Fibroblast of upper back skin (primary cell): ENCODE data around the gene FRMD5.
"Not testable (repeated sequence)": the region's sequence is repeated elsewhere in the genome, so short reads cannot be mapped to it uniquely, and the experiment has no call there.

Experiments
- DNase-seq: peaks from one replicate; pipeline ENCODE4 v3.0.0-alpha.2; 2013

Gene FRMD5

DNA sequence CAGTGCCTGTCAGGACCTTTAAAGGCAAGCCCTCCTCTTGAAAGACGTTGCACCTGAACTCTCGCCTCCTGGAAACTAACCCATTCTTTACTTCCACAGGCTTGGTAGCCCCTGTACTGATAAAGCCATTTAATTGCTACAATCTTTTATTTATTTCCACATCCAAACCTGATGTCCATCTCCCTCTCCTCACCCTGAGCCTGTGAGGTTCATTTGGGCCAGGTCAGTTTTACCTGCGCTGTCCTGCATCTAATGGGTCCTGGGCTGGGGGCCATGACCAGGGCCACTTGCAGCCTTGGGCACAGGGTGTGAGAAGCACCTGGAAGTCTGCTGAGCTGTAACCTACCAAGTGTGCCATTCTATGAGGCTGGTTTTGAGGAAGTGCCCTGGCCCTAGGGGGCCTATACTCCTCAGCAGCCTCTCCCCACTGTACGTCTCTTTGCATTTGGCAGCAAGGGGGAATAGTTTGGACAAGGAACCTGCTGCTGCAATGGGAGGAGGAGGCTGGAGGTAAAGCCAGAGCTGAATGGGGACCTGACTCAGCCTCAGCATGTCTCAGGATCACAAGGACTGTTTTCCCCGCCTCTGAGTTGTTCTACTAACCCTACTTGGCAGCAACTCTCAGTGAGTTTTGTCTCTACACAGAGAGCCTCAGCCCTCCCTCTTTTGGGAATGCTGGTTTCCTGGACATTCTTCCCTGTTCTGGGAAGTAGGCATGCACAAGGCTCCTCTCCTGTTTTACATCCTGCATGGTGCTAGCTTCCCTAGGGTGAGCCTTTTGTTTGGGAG lies 314.5 kb downstream of the FRMD5 start:
- peak; percentile 5 for DNase-seq

DNA sequence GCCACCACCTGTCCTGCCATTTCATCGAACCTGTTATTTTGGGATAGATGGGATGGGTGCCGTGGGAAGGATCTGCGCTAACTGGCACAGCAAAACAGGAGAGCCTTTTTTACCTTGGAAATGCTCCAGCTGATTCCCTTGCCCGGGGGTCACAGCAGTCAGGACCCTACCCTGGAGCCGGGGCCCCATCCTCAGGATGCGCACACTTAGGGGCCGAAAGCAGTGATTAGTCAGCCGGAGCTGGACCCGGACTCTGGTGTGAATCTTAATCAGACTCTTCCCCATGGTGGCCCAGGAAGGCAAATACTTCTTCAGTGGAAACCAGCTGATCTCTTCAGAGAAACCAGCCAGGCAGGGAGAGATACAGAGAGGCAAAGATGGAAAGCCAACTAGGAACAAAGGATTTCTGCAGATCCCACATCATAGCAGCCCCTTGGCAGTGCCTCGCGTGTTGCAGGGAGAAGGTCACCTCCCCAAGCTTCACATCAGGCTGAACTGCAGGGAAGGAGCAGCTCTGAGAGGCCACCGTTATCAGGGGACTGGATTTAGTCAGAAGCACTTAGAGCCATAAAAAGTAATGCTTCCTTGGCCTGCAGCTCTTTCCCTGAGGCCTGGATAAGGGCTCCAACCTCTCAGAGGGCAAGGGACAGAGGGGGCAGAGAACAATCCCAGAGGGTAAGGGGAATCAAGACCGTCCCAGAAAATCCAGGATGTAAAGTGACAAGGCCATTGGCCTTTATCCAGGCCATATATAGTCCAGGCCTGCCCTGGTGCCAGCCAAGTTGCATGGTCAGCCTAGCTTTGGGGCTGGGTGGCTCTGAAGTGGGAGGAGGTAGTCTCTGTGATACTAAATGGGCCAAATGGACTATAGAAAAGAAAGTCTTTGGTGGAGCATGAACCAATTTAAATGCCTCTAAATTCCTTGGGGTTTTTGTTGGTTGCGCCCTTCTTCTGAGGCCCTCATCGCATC lies 315.4 kb downstream of the FRMD5 start:
- no peak for DNase-seq

DNA sequence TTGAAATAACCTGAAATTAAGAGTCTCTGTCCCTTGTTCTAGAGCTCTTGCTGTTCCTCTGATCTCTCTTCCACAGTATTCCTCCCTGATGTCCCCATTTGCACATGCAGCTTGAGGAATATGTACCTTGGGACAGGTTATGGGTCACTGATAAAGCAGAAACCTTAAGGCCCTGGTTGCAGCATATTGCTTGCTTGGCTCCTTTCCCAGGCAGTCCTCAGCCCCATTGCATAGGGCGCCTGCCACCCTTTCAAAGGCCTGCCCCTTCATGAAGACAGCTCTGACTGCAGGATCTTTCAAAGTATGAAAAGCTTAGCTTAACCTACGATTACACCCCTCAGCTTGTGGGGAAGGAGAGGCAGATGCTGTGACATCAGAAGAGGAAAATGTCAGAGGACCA lies 316.6 kb downstream of the FRMD5 start:
- no peak for DNase-seq

DNA sequence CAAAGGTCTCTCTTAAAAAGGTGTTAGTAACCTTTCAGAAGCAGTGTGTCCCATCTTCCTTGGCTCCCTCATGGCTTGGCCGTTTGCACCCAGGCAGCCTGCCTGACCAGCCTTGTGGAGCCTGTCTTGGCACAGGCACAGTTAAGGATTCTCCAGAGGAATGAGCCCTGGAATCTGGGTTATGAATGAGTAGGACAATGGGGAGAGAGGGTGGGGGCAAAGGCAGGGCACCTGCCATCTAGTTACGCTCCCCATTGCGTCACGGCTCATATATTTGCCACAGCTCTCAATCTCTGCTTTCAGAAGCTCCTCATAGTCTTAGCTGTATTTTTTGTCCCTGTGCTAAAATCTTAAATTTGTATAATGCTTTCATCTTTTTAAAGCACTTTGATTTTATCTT lies 317.7 kb downstream of the FRMD5 start:
- no peak for DNase-seq

DNA sequence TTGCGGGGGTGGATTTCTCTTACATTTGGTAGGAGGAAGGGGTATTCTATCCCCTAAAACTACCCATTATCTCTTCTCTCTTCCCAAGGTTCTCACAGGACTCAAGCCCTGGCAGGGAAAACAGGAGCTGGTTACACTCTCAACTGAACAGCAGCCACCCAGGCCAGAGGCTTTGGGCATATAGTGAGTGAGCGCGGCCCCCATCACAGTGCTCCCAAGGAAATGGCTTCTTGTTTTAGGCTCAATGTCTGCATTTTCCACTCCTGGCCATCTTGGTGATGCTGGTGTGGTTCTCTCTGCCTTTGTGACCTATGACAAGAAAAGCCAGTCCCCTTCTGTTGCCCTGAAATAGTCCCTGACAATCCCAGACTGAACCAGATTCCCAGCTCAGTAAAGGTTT lies 318.2 kb downstream of the FRMD5 start:
- DNase-seq: no peak

DNA sequence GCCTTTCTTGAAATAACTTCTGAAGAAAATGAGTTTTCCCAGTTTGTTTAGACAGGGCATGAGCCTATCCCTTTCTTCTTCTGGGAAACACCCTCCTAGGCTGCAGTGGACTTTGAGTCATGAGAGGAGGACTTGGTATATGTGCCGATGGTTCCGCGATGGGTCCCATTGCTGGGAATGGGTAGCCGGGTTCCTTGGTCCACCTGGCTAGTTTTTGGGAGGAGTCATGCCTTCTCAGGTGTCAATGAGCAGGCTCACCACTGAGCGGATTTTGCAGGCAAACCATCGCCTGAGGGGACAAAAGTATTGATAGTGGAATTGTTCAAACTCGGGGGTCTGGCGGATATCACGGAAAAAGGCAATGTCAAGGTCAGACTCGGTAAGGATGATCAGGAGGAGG lies 321.4 kb downstream of the FRMD5 start:
- no peak for DNase-seq

DNA sequence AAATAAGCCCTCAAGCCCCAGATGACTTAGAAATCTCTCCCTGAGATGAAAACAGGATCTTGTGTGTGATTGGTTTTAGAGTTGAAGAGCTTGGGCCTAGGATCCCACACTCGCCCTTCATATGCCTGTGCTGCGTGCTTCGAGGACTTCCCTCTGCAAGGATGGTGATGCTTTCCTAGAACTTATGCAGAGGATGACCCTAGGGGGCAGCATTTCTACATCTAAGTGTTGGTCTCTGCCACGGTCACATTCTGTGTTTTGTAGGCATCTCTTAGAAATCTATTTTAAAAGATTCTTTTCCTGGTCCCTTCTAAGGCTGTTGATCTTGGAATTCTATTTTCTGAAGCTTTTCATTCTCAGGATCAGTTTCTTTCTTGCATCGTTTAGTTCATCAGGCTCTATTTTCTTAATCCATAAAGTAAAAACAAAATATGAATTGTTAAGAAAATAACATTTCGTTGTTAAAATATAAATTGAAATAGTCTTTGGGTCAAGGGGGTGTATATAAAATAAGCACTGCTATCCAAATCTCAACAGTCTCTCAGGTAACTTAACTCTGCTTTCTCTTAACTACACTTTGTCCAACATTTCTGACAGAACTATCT lies 322.6 kb downstream of the FRMD5 start:
- DNase-seq: peak; percentile 77

DNA sequence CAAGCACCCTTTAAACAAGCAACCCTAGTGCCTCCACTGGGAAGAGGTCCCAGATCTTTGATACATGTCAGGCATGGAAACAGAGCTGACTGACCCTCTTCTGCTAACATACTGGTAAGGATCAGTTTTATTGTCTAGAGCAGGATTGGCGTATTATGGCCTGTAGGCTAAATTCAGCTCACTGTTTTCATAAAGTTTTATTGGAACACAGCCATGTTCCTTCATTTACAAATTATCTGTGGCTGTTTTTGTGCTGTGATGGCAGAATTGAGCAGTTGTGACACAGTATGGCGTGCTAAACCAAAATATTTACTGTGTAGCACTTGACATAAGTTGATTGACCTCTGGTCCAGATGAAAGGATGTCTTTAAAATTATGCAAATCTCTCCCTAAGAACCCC lies 323.2 kb downstream of the FRMD5 start:
- no peak for DNase-seq

DNA sequence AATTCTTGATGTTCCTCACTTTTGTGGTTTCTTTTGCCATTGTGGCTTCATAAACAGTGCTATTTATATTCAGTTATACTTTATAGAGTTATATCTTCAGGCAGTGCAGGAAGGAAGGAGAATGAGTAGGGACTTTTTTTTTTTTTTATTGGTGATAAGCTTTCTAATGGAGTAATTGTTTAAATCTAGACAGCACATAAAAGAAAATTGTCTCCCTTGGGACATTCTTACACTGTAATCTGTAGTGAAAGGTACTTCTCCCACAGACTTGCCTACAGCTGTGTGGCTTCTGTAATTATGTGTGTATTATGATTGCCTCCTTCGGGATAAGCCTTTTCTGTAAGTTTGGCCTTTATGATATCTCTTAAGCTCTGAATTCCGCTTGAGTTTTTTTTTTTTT lies 326.7 kb downstream of the FRMD5 start:
- DNase-seq: no peak

DNA sequence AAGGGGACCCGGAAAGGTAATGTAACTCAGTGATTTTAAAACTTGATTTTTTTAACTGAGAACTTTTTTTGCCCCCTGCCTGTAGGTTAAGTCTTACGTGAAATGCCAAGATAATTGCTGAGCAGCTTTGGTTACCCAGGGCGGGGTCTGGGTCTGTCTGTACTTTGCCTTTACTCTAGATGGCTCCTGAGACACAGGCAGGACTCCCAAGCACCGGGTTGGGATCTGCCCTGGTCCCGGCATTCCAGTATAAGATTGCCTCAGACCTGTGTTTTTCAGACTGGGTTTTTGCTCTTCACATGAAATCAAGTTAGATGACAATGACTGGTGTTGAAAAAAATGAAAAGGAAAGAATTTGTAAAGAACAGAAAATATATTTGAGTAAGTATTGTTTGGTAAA lies 328.0 kb downstream of the FRMD5 start:
- no peak for DNase-seq

DNA sequence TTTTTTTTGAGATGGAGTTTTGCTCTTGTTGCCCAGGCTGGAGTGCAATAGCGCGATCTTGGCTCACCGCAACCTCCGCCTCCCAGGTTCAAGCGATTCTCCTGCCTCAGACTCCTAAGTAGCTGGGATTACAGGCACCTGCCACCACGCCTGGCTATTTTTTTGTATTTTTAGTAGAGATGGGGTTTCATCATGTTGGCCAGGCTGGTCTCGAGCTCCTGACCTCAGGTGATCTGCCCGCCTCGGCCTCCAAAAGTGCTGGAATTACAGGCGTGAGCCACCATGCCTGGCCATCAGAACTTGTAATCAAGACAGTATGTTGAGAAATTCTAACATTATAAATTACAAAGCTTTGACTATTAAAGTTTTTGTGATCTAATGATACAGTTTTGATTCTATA lies 328.4 kb downstream of the FRMD5 start:
- DNase-seq: not testable (repeated sequence)

DNA sequence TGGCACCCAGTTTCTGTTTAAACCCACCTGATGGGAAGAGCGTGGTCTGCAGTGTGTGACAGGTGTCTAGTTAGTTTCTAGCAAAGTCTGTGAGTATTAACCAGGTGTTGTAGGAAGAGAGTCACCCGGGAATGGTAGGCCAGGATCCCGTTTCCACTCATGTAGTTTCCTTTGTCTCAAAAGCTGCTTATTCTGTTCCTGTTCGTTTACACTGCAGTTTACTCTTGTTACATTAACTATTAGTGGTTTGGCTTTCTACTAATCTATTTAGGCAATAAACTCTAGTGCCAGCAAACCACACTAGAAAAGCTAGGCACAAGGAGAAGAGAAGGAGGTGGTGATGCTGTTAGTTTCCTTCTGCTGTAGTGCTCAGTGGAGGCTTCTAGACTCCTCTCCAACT lies 335.5 kb downstream of the FRMD5 start:
- DNase-seq: no peak

DNA sequence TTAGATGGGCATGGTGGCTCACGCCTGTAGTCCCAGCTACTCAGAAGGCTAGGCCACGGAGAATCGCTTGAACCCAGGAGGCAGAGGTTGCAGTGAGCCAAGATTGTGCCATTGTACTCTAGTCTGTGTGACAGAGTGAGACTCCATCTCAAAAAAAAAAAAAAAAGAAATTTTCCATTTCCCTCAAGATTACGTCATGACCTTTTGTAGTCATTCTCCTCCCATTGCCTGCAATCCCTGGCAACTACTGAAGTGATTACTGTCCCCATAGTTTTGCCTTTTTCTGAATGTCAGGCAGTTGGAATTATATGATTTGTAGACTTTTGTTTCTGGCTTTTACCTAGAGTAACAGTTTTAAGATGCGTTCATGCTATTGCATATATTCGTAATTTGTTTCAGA lies 340.3 kb downstream of the FRMD5 start:
- DNase-seq: peak; percentile 2

DNA sequence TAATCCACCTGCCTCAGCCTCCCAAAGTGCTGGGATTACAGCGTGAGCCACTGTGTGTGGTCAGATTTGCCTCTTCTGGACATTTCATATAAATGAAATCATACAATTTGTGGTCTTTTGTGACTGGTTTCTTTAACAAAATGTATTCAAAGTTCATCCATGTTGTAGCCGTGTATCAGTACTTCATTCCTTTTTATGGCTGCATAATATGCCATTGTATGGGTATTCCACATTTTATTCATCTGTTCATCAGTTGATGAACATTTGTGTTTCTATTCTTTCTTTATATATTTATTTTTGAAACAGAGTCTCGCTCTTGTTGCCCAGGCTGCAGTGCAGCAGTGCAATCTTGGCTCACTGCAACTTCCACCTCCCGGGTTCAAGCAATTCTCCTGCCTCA lies 342.5 kb downstream of the FRMD5 start:
- no peak for DNase-seq

DNA sequence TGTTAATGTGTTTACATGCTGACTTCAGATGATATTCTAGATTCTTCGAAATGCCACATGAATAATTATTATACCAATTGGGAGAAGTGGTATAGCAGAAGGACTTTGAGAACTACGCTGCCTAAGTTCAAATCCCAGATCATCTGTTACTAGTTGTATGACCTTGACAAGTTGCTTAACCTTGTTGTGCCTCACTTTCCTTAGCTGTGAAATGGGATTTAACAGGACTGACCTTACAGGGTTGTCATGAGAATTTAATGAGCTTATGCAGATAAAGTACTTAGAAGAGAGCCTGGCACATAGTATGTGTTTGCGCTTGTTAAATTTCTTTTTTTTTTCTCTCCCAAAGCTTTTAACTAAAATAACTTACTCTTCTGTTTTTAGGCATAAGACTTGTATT lies 343.8 kb downstream of the FRMD5 start:
- no peak for DNase-seq

DNA sequence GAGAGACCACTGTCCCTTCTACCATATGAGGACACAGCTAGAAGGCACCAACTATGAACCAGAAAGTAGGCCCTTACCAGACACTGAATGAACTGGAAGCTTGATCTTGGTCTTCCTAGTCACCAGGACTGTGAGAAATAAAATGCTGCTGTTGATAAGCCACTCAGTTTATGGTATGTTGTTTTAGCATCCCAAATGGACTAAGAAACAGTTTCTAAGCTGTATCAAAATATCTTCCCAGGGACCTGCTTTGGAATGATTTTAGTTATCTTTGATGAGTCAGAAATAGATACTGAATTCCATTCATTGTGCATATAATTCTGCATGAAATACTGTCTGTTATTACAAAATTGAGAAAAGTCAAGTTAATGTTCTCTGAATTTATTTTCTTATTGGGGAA lies 349.6 kb downstream of the FRMD5 start:
- DNase-seq: no peak

DNA sequence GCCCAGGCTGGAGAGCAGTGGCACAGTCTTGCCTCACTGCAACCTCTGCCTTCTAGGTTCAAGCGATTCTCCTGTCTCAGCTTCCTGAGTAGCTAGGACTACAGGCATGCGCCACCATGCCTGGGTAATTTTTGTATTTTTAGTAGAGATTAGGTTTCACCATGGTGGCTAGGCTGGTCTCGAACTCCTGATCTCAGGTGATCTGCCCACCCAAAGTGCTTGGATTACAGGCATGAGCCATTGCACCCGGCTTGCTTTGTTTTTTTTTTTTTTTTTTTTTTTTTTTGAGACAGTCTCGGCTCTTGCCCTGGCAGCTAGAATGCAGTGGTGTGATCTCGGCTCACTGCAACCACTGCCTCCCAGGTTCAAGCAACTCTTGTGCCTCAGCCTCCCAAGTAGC lies 362.6 kb downstream of the FRMD5 start:
- not testable (repeated sequence) for DNase-seq

DNA sequence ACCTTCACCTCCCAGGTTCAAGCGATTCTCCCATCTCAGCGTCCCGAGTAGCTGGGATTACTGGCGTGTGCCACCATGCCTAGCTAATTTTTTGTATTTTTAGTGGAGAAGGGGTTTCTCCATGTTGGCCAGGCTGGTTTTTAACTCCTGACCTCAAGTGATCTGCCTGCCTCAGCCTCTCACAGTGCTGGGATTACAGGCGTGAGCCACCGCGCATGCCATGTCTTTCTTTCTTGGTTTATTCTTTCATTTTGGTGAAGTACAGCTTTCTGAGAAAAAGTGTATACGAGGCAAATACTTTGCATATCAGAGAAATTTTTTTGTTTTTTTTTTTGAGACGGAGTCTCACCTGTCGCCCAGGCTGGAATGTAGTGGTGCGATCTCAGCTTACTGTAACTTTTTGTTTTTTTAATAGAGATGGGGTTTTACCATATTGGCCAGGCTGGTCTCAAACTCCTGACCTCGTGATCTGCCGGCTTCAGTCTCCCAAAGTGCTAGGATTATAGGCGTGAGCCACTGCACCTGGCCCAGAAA lies 363.5 kb downstream of the FRMD5 start:
- DNase-seq: not testable (repeated sequence)

DNA sequence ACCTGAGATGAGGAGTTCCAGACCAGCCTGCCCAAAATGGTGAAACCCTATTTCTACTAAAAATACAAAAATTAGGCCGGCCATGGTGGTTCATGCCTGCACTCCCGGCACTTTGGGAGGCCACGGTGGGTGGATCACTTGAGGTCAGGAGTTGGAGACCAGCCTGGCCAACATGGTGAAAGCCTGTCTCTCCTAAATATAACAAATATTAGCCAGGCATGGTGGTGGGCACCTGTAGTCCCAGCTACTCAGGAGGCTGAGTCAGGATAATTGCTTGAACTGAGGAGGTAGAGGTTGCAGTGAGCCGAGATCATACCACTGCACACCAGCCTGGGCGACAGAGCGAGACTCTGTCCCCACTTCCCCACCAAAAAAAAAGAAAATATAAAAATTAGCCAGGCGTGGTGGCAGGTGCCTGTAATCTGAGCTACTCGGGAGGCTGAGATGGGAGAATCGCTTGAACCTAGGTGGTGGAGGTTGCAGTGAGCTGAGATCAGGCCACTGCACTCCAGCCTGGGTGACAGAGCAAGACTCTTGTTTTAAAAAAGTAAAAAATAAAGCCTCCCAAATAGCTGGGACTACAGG lies 364.3 kb downstream of the FRMD5 start:
- DNase-seq: not testable (repeated sequence)

DNA sequence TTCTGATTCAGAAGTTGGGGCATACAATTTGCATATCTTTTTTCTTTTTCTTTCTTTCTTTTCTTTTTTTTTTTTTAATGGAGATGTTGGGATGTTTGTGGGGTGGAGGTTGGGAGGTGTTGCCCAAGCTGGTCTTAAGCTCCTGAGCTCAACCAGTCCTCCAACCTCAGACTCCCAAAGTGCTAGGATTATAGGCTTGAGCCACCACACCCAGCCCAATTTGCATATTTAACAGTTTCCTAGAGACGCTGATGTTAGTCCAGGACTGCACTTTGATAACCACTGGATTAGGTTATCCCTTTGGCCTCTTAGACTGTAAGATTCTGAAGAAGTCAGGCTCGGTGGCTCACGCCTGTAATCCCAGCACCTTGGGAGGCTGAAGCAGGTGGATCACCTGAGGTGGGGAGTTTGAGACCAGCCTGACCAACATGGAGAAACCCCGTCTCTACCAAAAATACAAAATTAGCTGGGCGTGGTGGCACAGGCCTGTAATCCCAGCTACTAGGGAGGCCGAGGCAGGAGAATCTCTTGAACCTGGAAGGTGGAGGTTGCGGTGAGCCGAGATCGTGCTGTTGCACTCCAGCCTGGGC lies 365.0 kb downstream of the FRMD5 start:
- DNase-seq: not testable (repeated sequence)

DNA sequence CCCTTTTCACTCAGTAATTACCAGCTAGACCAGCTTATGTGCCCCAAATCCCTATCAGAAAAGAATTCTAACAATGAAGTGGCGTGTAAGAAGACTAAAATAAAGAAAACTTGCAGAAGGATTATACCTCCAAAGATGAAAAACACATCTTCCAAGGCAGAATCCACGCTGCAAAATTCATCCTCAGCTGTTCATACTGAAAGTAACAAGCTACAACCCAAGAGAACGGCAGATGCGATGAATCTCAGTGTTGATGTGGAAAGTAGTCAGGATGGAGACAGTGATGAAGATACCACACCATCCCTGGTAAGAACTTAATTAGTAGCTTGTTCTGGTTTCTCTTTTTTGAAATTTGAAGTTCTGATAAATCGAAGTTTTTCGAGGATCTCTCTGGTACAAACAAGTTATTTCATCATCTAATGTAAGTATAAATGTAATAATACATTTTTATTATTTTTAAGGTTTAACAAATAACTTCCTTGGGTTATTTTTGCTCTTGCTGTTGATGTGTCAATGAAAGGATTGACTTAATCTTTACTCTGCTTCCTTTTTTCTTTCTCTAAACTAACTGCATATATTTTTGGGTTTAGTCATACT lies 366.9 kb downstream of the FRMD5 start:
- peak; percentile 8 for DNase-seq
